ENCODE results near the gene SCN4B.

The SCN4B gene

GRCh38 chr11:118135051-118135795, 17.4 kb downstream of the SCN4B start:
- H3K4me3 ChIP-seq (ENCODE audit: low read length) = no peak overlapping the region
- TF ChIP-seq ZNF274 (IDR thresholded peaks at IDR 0.05; ENCODE audit: low read depth, low read length) = no peak

GRCh38 chr11:118133816-118134215, 18.8 kb downstream of the SCN4B start:
- H3K4me3 ChIP-seq (ENCODE audit: low read length) = no peak overlapping the region
- TF ChIP-seq ZNF274 (IDR thresholded peaks at IDR 0.05; ENCODE audit: low read depth, low read length) = no peak

- no peak overlapping the region for H3K4me3 ChIP-seq (ENCODE audit: low read length)
- no peak for TF ChIP-seq ZNF274 (IDR thresholded peaks at IDR 0.05; ENCODE audit: low read depth, low read length)
Observed at GRCh38 chr11:118132385-118133151, 20.1 kb downstream of the SCN4B start.

- no peak overlapping the region for H3K4me3 ChIP-seq (ENCODE audit: low read length)
- TF ChIP-seq ZNF274 (IDR thresholded peaks at IDR 0.05; ENCODE audit: low read depth, low read length) = no peak
Observed at GRCh38 chr11:118129471-118130172, 23.0 kb downstream of the SCN4B start.

GRCh38 chr11:118128721-118129470, 23.7 kb downstream of the SCN4B start:
- H3K4me3 ChIP-seq (ENCODE audit: low read length) = no peak overlapping the region

GRCh38 chr11:118128310-118128709, 24.3 kb downstream of the SCN4B start:
- no peak for TF ChIP-seq ZNF274 (IDR thresholded peaks at IDR 0.05; ENCODE audit: low read depth, low read length)
- H3K4me3 ChIP-seq (ENCODE audit: low read length) = no peak overlapping the region

More at GRCh38 chr11:118128721-118129470, 23.7 kb downstream of the SCN4B start:
- no peak for TF ChIP-seq ZNF274 (IDR thresholded peaks at IDR 0.05; ENCODE audit: low read depth, low read length)

- no peak for TF ChIP-seq ZNF274 (IDR thresholded peaks at IDR 0.05; ENCODE audit: low read depth, low read length)
- no peak overlapping the region for H3K4me3 ChIP-seq (ENCODE audit: low read length)
Observed at GRCh38 chr11:118126082-118126838, 26.4 kb downstream of the SCN4B start.

GRCh38 chr11:118124929-118125535, 27.6 kb downstream of the SCN4B start:
- TF ChIP-seq ZNF274 (IDR thresholded peaks at IDR 0.05; ENCODE audit: low read depth, low read length) = no peak
- no peak overlapping the region for H3K4me3 ChIP-seq (ENCODE audit: low read length)

- TF ChIP-seq ZNF274 (IDR thresholded peaks at IDR 0.05; ENCODE audit: low read depth, low read length) = no peak
- no peak overlapping the region for H3K4me3 ChIP-seq (ENCODE audit: low read length)
Observed at GRCh38 chr11:118120793-118121192, 31.8 kb downstream of the SCN4B start.

- TF ChIP-seq ZNF274 (IDR thresholded peaks at IDR 0.05; ENCODE audit: low read depth, low read length) = no peak
- H3K4me3 ChIP-seq (ENCODE audit: low read length) = no peak overlapping the region; the same call in 1 of the 2 replicates
Observed at GRCh38 chr11:118117790-118118601, 34.6 kb downstream of the SCN4B start.

- no peak overlapping the region for H3K4me3 ChIP-seq (ENCODE audit: low read length)
- TF ChIP-seq ZNF274 (IDR thresholded peaks at IDR 0.05; ENCODE audit: low read depth, low read length) = no peak
Observed at GRCh38 chr11:118115048-118115447, 37.6 kb downstream of the SCN4B start.

GRCh38 chr11:118114266-118114665, 38.4 kb downstream of the SCN4B start:
- TF ChIP-seq ZNF274 (IDR thresholded peaks at IDR 0.05; ENCODE audit: low read depth, low read length) = no peak
- no peak overlapping the region for H3K4me3 ChIP-seq (ENCODE audit: low read length)
